GM12874 (cell line): ENCODE results near the gene PUM1.

Source experiments
- CTCF ChIP-seq: IDR thresholded peaks from 2 replicates; pipeline ENCODE4 v1.5.1; 2011; ENCODE audit warnings: low read depth, mild to moderate bottlenecking, control low read depth, low read length, moderate library complexity; ENCODE audit not compliant: insufficient read depth

PUM1 gene

GRCh38 chr1:30911059-30911954 lies 154.2 kb downstream of the PUM1 start:
- peak; percentile 86 for TF ChIP-seq CTCF

GRCh38 chr1:30909365-30910068 lies 156.0 kb downstream of the PUM1 start:
- TF ChIP-seq CTCF: no peak

- no peak for TF ChIP-seq CTCF
Measured at GRCh38 chr1:30908696-30909364, 156.7 kb downstream of the PUM1 start, which contains the start of gene SDC3. Gene SDC3 (minus strand): TSS chr1:30908758. CDS start chr1:30908586, 172 bp downstream.

GRCh38 chr1:30908316-30908695 lies 157.2 kb downstream of the PUM1 start:
- TF ChIP-seq CTCF: no peak

- no peak for TF ChIP-seq CTCF
Measured at GRCh38 chr1:30907481-30908315, 157.8 kb downstream of the PUM1 start.

- TF ChIP-seq CTCF: no peak
Measured at GRCh38 chr1:30906631-30907441, 158.7 kb downstream of the PUM1 start.
